GM21737 (cell line): ENCODE data around the gene CBLL2.
"Not testable (repeated sequence)": the region's sequence is repeated elsewhere in the genome, so short reads cannot be mapped to it uniquely, and the experiment has no call there.

ENCODE experiments used
- ATAC-seq: cut with Tn5 transposase; IDR thresholded peaks from one replicate; pipeline ENCODE4 v1.9.1; 2021; ENCODE audit warnings: mild to moderate bottlenecking, moderate library complexity; ENCODE audit not compliant: unreplicated experiment

Gene CBLL2

GRCh38 chrX:22272613-22273012 is at the start of gene CBLL2:
Gene CBLL2, plus strand, starts transcription at chrX:22272913. Its CDS starts 79 bp downstream, at chrX:22272992.
- ATAC-seq: no peak

- ATAC-seq: no peak
Observed at GRCh38 chrX:22234380-22234779, 38.3 kb upstream of the CBLL2 start.

- ATAC-seq: no peak
Observed at GRCh38 chrX:22237479-22237878, 35.2 kb upstream of the CBLL2 start.

- ATAC-seq: no peak
Observed at GRCh38 chrX:22246620-22247019, 26.1 kb upstream of the CBLL2 start.

- no peak for ATAC-seq
Observed at GRCh38 chrX:22247169-22247568, 25.5 kb upstream of the CBLL2 start.

GRCh38 chrX:22248401-22248800 is 24.3 kb upstream of the CBLL2 start:
- no peak for ATAC-seq

- ATAC-seq: no peak
Observed at GRCh38 chrX:22249371-22249770, 23.3 kb upstream of the CBLL2 start.

- no peak for ATAC-seq
Observed at GRCh38 chrX:22268706-22269105, 4.0 kb upstream of the CBLL2 start.

GRCh38 chrX:22273714-22274317 is 1.1 kb downstream of the CBLL2 start:
- no peak for ATAC-seq

- ATAC-seq: no peak
Observed at GRCh38 chrX:22276781-22277180, 4.1 kb downstream of the CBLL2 start.

GRCh38 chrX:22278375-22278774 is 5.7 kb downstream of the CBLL2 start:
- no peak for ATAC-seq

GRCh38 chrX:22289209-22289608 is 16.5 kb downstream of the CBLL2 start:
- ATAC-seq: not testable (repeated sequence)

GRCh38 chrX:22296871-22297270 is 24.2 kb downstream of the CBLL2 start:
- no peak for ATAC-seq

- ATAC-seq: no peak
Observed at GRCh38 chrX:22300130-22300529, 27.4 kb downstream of the CBLL2 start.

- ATAC-seq: no peak
Observed at GRCh38 chrX:22310779-22311178, 38.1 kb downstream of the CBLL2 start.

GRCh38 chrX:22313766-22314165 is 41.1 kb downstream of the CBLL2 start:
- ATAC-seq: no peak

GRCh38 chrX:22314211-22314610 is 41.5 kb downstream of the CBLL2 start:
- ATAC-seq: no peak

GRCh38 chrX:22314692-22315091 is 42.0 kb downstream of the CBLL2 start:
- no peak for ATAC-seq

- ATAC-seq: no peak
Observed at GRCh38 chrX:22315151-22315550, 42.4 kb downstream of the CBLL2 start.

GRCh38 chrX:22320236-22320873 is 47.6 kb downstream of the CBLL2 start:
- ATAC-seq: no peak

GRCh38 chrX:22323541-22323940 is 50.8 kb downstream of the CBLL2 start:
- ATAC-seq: no peak
